Measurements from ENCODE around the gene ETV5.

ETV5 gene

GRCh38 chr3:186121968-186122367, 13.1 kb upstream of the ETV5 start:
- DNase-seq = no peak

DNA sequence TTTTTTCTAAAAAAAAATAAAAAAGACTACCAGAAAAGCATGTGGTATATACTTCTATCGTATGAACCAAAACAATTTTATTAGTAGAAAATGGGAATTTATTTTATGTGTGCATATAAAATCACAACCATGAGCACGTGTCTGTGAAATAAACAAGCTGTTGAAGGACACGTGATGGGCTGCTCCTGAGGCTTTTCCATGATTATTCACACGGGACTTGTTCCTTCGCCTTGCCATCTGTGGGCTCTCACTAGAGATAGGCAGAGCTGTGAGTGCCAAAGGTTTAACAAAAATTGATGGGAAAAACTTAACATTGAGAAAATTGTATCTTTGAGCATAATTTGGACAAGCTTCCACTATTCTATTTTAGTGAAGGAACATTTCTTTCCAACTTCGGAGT, 12.4 kb upstream of the ETV5 start:
- DNase-seq = no peak

DNA sequence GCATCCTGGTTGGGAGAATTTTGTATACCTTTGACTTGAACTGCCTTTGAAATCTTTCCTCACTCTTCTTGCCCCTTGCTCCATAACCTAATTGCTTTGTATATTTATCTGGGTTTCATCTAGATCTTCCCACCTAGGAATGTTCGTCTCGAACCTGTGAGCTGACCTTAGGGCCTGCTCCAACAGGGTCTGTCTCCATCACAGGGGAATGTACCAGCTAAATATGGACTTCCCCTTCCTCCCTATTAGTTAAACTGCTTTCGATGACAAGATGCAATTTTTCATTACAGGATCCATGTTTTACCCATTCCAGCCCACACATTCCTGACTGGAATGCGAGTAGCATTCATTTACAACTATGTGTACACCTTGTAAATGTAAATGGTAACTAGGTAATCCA, 10.6 kb upstream of the ETV5 start:
- DNase-seq = no peak

- no peak for DNase-seq
Measured at GRCh38 chr3:186118692-186119091, 9.8 kb upstream of the ETV5 start.

DNA sequence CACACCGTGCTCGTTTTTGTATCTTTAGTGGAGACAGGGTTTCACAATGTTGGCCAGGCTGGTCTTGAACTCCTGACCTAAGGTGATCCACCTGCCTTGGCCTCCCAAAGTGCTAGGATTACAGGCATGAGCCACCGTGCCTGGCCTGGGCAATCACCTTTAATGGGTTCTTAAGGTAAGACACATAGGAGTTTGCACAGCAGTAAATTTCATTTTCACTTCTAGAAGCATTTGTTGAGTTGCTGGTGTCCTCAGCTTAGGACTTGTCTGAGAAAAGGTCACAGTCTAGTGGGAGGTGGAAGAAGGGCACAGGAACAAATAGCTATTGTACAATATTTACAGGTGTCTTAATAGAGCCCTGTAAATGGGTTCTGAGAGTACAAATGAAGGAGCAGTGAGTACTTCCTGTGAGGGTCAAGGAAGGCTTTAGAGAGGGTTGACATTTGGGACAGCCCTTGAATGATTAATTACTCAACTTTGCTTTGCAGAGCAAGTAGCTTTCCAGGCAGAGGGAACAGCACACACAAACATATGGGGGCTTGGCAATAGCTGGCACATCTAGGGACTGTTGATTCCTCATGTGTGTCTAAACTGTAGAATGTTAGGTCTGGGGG, 8.7 kb upstream of the ETV5 start:
- no peak for DNase-seq

- DNase-seq = no peak
Measured at GRCh38 chr3:186115239-186115996, 6.5 kb upstream of the ETV5 start.

- DNase-seq = no peak
Measured at GRCh38 chr3:186110975-186111974, 2.4 kb upstream of the ETV5 start.

DNA sequence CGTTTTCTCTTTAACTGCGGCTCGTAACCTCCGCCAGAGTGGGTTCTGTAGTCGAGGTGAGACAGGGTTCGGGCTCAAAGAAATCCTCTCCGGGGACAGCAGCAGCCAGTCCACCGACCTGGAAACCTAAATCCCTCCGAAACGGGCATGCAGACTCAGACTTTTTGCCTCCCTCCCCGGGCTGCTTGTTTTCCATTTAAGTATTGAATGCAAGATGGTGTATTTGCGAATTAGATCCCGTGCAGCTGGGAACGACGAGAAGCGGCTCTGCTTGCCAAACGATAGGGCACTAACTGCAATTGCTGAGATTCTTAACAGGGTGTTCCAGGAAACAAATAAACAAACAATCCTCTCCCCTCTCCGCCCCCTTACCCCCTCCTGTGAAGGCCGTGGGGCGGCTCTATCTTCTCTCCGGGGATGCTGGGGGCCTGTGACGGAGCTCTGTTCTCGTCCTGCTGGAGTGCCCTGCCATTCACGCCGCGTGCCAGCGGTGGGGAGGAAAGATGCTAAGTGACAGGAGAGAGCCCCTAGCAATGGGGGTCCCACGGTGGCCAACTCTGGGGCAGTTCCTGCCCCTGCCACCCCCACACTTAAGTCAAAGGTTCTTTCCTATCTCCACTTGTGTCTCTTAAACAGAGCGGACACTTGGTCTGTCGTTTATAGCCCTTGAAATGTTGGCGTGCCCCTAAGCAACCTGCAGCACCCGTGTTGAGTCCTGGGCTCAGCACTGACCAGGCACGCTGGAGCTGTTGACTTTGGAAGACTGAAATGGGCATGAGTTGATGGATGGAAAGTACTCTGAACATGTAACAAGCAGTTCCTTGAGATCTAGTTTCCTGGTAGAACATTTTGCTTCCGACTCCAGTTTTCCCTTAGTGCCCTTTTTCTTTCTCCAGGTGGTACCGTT, 1.3 kb upstream of the ETV5 start:
- DNase-seq = peak; percentile 71

GRCh38 chr3:186108106-186108940, 566 bp downstream of the ETV5 start:
- peak; percentile 78 for DNase-seq

GRCh38 chr3:186107215-186108105, 1.4 kb downstream of the ETV5 start:
- peak; percentile 82 for DNase-seq

DNA sequence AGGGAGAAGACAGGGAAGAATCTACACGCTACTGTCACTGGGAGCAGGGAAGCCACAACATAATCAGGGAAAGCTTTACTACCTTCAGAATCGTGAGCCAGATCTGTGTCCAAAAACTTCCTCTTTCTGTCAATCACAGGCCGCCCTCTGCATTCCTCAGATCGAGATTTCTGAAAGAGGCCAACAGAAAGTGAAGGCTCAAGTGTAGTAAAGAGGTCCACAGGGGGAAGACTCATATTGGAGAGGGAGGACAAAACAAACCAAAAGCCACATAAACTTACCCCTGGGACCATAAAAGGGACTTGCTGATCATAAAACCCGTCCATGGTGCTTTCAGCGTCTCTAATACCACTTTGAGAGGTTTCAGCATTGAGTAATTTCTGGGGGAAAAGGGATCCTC, 3.3 kb downstream of the ETV5 start:
- no peak for DNase-seq

GRCh38 chr3:186102687-186103086, 6.2 kb downstream of the ETV5 start:
- no peak for DNase-seq

GRCh38 chr3:186100398-186100797, 8.5 kb downstream of the ETV5 start:
- no peak for DNase-seq

DNA sequence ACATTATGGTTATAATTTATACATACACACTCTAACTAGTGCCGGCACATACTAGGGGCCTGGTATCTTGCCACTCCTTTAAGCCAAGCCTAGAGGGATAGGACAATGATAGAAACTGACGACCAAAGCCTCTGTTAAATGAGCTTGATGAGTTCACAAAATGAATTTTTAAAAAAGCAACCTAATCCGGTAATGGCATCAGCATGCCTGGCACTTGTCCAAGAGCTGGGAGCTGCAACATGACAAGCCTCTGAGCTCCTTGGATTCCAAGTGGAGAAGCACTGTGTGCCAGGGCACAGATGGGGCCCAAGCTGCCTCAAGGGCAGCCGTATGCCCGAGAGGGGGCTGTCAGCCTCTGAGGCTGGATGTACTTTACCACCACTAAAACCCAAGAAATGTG, 9.7 kb downstream of the ETV5 start:
- peak; percentile 31 for DNase-seq

DNA sequence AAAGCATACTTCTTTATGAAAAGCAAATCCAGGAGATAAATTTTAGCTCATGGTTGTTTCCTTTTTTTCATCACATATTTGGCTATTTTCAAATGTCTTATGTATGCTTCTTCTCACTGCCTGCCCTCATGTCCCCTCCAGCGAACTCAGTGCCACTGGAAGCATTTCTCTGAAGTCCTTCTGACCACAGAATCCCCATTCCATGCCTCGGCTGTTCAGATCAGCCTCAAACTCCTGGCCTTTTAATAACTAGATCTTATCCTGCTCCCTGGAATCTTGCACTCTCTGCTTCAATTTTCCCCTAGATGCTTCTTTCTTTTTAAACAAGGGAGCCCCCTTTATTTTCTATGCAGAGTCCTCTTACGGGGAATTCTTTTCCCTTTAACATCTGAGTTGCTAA, 10.1 kb downstream of the ETV5 start:
- DNase-seq = no peak

- DNase-seq = peak; percentile 95
Measured at GRCh38 chr3:186097663-186098451, 11.0 kb downstream of the ETV5 start.

DNA sequence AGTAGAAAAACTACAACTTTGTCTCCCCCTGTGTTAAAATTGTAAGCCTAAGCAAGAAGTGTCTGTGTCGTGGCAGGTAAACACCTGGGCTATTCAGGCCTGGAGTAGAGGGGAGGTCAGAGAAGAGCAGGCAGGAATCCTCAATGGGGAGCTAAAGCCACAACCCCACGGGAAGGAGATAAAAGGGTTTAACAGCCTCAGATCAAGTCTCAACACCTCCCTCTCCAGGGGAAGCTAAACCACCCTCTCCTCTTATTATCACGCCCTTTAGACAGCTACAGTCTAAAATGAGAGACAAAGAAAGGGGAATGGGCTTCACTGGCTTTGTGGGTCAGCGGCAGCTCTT, 11.6 kb downstream of the ETV5 start:
- DNase-seq = no peak

DNA sequence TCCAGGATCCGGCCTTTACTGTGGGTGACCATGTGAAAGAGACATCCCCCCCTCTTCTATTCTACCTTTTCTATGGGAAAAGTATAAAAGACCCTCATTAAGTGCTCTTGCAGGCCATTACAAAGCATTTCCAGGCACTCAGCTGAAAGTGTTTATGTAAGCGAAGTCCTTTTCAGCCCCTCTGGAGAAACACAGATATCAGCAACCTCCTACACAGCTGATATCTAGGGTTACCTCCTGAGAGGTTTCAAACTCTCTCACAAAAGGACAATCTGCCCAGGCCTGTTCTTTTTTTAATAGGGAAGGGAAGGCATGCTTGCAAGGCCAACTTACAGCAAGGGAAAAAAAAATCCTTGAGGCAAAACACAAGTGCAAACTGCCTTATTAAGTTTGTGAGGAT, 12.6 kb downstream of the ETV5 start:
- no peak for DNase-seq

GRCh38 chr3:186095561-186096081, 13.3 kb downstream of the ETV5 start:
- no peak for DNase-seq
